ENCODE measurements around the gene SIRT6.
"Not testable (repeated sequence)": the region's sequence is repeated elsewhere in the genome, so short reads cannot be mapped to it uniquely, and the experiment has no call there.

SIRT6 gene

DNA sequence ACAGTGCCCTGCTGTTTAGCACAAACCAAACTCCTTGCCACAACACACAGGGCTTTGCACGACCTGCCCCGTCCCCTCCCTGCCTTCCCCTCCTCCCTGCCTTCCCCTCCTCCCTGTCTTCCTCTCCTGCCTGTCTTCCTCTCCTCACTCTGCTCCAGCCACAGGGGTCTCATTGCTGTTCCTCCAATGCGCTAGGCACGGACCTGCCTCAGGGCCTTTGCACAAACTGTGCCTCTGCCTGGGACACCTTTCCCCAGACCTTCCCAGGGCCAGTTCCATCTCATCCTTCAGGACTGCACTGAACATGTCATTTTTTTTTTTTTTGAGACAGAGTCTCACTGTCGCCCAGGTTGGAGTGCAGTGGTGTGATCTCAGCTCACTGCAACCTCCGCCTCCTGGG lies 30.7 kb downstream of the SIRT6 start:
- no peak for DNase-seq (ENCODE audit: low spot score)
- TF ChIP-seq, protein P1, sequence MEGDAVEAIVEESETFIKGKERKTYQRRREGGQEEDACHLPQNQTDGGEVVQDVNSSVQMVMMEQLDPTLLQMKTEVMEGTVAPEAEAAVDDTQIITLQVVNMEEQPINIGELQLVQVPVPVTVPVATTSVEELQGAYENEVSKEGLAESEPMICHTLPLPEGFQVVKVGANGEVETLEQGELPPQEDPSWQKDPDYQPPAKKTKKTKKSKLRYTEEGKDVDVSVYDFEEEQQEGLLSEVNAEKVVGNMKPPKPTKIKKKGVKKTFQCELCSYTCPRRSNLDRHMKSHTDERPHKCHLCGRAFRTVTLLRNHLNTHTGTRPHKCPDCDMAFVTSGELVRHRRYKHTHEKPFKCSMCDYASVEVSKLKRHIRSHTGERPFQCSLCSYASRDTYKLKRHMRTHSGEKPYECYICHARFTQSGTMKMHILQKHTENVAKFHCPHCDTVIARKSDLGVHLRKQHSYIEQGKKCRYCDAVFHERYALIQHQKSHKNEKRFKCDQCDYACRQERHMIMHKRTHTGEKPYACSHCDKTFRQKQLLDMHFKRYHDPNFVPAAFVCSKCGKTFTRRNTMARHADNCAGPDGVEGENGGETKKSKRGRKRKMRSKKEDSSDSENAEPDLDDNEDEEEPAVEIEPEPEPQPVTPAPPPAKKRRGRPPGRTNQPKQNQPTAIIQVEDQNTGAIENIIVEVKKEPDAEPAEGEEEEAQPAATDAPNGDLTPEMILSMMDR (IDR thresholded peaks at IDR 0.05; ENCODE audit: extremely low read depth, missing control alignments) = no peak

GRCh38 chr19:4149518-4150288 lies 32.7 kb downstream of the SIRT6 start:
- DNase-seq (ENCODE audit: low spot score) = no peak

GRCh38 chr19:4144666-4145249 lies 37.6 kb downstream of the SIRT6 start:
- TF ChIP-seq, protein P1 (IDR thresholded peaks at IDR 0.05; ENCODE audit: extremely low read depth, missing control alignments) = no peak
- DNase-seq (ENCODE audit: low spot score) = no peak

More at GRCh38 chr19:4149518-4150288, 32.7 kb downstream of the SIRT6 start:
- TF ChIP-seq, protein P1 (IDR thresholded peaks at IDR 0.05; ENCODE audit: extremely low read depth, missing control alignments) = no peak

GRCh38 chr19:4142916-4143315 lies 39.4 kb downstream of the SIRT6 start:
- not testable (repeated sequence) for DNase-seq (ENCODE audit: low spot score)

DNA sequence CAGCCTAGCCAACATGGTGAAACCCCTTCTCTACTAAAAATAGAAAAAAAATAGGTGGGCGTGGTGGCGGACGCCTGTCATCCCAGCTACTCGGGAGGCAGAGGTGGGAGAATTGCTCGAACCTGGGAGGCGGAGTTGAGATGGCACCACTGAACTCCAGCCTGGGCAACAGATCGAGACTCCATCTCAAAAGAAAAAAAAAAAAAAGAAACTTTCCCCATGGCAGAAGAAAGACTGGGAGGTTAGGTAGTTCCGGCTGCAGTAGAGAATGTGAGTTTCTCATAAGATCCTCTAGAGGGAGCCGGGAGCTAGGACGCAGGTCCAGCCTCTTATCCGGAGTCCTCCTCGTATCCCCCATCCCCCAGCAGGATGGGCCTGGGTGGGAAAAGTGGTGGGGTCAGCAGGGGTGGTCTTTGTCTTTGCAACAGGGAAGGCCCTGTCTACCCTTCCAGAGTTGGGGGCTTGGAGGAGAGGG lies 42.1 kb downstream of the SIRT6 start:
- TF ChIP-seq, protein P1 (IDR thresholded peaks at IDR 0.05; ENCODE audit: extremely low read depth, missing control alignments) = peak; percentile 45
- DNase-seq (ENCODE audit: low spot score) = peak; percentile 79

- TF ChIP-seq, protein P1 (IDR thresholded peaks at IDR 0.05; ENCODE audit: extremely low read depth, missing control alignments) = peak; percentile 92
These were observed 42.6 kb downstream of the SIRT6 start for GRCh38 chr19:4139614-4140236.

DNA sequence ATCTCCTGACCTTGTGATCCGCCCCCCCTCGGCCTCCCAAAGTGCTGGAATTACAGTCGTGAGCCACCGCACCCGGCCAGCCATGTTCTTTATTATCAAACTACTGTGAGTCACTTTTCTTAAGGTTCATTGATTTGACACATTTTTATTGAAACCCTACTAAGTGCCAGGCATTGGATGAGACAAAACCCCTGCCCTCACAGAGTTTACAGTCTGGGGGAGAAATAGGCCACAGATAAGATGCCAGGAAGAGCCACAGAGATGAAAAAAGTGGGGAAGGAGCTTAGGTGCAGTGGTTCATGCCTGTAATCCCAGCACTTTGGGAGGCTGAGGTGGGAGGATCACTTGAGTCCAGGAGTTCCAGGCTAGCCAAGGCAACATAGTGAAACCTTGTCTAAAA lies 43.9 kb downstream of the SIRT6 start:
- DNase-seq (ENCODE audit: low spot score) = no peak
- TF ChIP-seq, protein P1 (IDR thresholded peaks at IDR 0.05; ENCODE audit: extremely low read depth, missing control alignments) = no peak

More at GRCh38 chr19:4139614-4140236, 42.6 kb downstream of the SIRT6 start:
- DNase-seq (ENCODE audit: low spot score) = peak; percentile 85
